Neural cell (in vitro differentiated cells): ENCODE measurements around the gene CCDC148. TPM values are rescaled to one million over a fixed set of nuclear protein-coding genes. Genes with fewer than 3 reads are reported as not detected.

Experiments
- H2AFZ ChIP-seq: fragments of 200-600, 300-800 bp; sonication (generic), shearing (Covaris generic); 2 replicates; pipeline ENCODE4 v1.6.0; 2014; ENCODE audit warnings: low read depth, mild to moderate bottlenecking, antibody characterized with exemption, low read length, moderate library complexity
- H3F3A ChIP-seq: fragments of 200-600 bp; shearing (Covaris generic); 2 replicates; pipeline ENCODE4 v1.6.1; 2016; ENCODE audit warnings: mild to moderate bottlenecking, moderate library complexity, mixed read lengths, antibody characterized with exemption, low read length; ENCODE audit not compliant: insufficient read depth, poor library complexity, severe bottlenecking
- H3K27ac ChIP-seq: fragments of 200-600, 300-800 bp; sonication (generic), shearing (Covaris generic); 2 replicates; pipeline ENCODE4 v1.5.1; 2014; ENCODE audit warnings: mild to moderate bottlenecking, low read length, moderate library complexity
- H3K27me3 ChIP-seq: fragments of 300-800, 200-600 bp; sonication (generic), shearing (Covaris generic); 2 replicates; pipeline ENCODE4 v1.6.0; 2014; ENCODE audit warnings: mild to moderate bottlenecking, low read depth, low read length, moderate library complexity; ENCODE audit not compliant: insufficient read depth
- H3K36me3 ChIP-seq: fragments of 300-800, 200-600 bp; sonication (generic), shearing (Covaris generic); 2 replicates; pipeline ENCODE4 v1.5.1; 2014; ENCODE audit warnings: mild to moderate bottlenecking, antibody characterized with exemption, low read length, moderate library complexity; ENCODE audit not compliant: insufficient read depth
- H3K4me2 ChIP-seq: fragments of 300-800, 200-600 bp; sonication (generic), shearing (Covaris generic); 2 replicates; pipeline ENCODE4 v1.6.0; 2014; ENCODE audit warnings: mild to moderate bottlenecking, low read length
- H3K4me3 ChIP-seq: fragments of 300-800, 200-600 bp; sonication (generic), shearing (Covaris generic); 2 replicates; pipeline ENCODE4 v1.5.1; 2014; ENCODE audit warnings: mild to moderate bottlenecking, low read length, moderate library complexity
- H3K79me2 ChIP-seq: fragments of 200-600 bp; shearing (Covaris generic); replicated peaks from 2 replicates; pipeline ENCODE4 v1.6.0; 2014; ENCODE audit warnings: mild to moderate bottlenecking, low read length, moderate library complexity; ENCODE audit not compliant: insufficient read depth
- H3K9ac ChIP-seq: fragments of 300-800, 200-600 bp; sonication (generic), shearing (Covaris generic); 2 replicates; pipeline ENCODE4 v1.6.1; 2016; ENCODE audit warnings: mild to moderate bottlenecking, low read length, mixed read lengths
- H3K9me2 ChIP-seq: fragments of 200-600 bp; shearing (Covaris generic); 2 replicates; pipeline ENCODE4 v1.6.1; 2016; ENCODE audit warnings: mild to moderate bottlenecking, low read length, mixed read lengths; ENCODE audit not compliant: insufficient read depth
- H3K9me3 ChIP-seq: fragments of 200-600, 300-800 bp; sonication (generic), shearing (Covaris generic); 2 replicates; pipeline ENCODE4 v1.6.1; 2016; ENCODE audit warnings: mild to moderate bottlenecking, mixed run types, low read length, moderate library complexity, mixed read lengths
- H4K20me1 ChIP-seq: fragments of 200-600 bp; shearing (Covaris generic); 2 replicates; pipeline ENCODE4 v1.6.1; 2016; ENCODE audit warnings: mild to moderate bottlenecking, mixed run types; ENCODE audit not compliant: insufficient read depth
- EP300 ChIP-seq: fragments of 450-650 bp; conservative IDR thresholded peaks from 2 replicates; pipeline ENCODE4 v1.6.1; 2014; ENCODE audit warnings: antibody characterized with exemption, mild to moderate bottlenecking, moderate library complexity; ENCODE audit not compliant: poor library complexity, severe bottlenecking
- EZH2 ChIP-seq: fragments of 200-600, 300-800 bp; shearing (Covaris generic), sonication (generic); IDR thresholded peaks from 2 replicates; pipeline ENCODE4 v1.6.1; 2014; ENCODE audit warnings: antibody characterized with exemption, low read length, borderline replicate concordance, mild to moderate bottlenecking; ENCODE audit not compliant: insufficient read depth, poor library complexity, severe bottlenecking
- MXI1 ChIP-seq: fragments of 450-650 bp; conservative IDR thresholded peaks from 2 replicates; pipeline ENCODE4 v1.6.1; 2014; ENCODE audit warnings: antibody characterized with exemption, mild to moderate bottlenecking; ENCODE audit not compliant: poor library complexity, severe bottlenecking
- POLR2AphosphoS5 ChIP-seq: IDR thresholded peaks from 2 replicates; pipeline ENCODE4 v1.6.1; 2012
- RAD21 ChIP-seq: fragments of 450-650 bp; conservative IDR thresholded peaks from 2 replicates; pipeline ENCODE4 v1.6.1; 2014; ENCODE audit warnings: antibody characterized with exemption, mild to moderate bottlenecking, moderate library complexity
- SMC3 ChIP-seq: fragments of 450-650 bp; conservative IDR thresholded peaks from 2 replicates; pipeline ENCODE4 v1.6.1; 2014; ENCODE audit warnings: antibody characterized with exemption, mild to moderate bottlenecking, moderate library complexity; ENCODE audit not compliant: poor library complexity
- TAF1 ChIP-seq: IDR thresholded peaks from 2 replicates; pipeline ENCODE4 v1.6.1; 2012; ENCODE audit warnings: low read depth
- polyA plus RNA-seq: library from polyadenylated mRNA; depleted of rRNA; stranded (reverse); fragments of >200 nt; gene quantifications from 2 replicates; pipeline ENCODE4 v1.2.3, GENCODE V29; 2014
- TF ChIP-seq, protein P1 (sequence below): IDR thresholded peaks from 2 replicates; pipeline ENCODE4 v1.6.1; 2012; ENCODE audit warnings: borderline replicate concordance
- TF ChIP-seq, protein P2 (sequence below): fragments of 450-650 bp; IDR thresholded peaks from 2 replicates; pipeline ENCODE4 v1.5.1; 2014; ENCODE audit warnings: antibody characterized with exemption, mild to moderate bottlenecking, moderate library complexity; ENCODE audit not compliant: poor library complexity, severe bottlenecking

CCDC148 gene
- polyA plus RNA-seq, 1 donor from 2014 or later = 1.8 TPM

DNA sequence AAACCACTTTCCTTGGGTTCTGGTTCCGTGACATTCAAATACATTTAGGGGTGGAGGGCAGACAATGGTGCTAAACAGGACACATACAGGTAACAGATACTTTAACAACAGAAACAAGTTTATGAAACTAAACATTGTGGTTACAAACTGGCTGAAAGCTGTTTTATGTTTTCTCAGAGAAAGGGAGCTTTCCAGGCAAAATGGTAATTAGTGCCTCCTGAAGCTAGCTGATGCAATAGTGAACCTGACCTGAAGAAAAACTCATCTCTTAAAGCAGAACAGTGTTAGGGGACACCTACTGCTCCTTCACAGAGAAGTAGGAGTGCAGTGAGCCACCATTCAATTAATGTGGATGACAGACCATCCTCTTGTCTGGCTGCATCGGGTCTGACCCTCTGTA is 138.9 kb downstream of the CCDC148 start:
- TF ChIP-seq SMC3 = no peak
- TF ChIP-seq EZH2 = no peak
- TF ChIP-seq, protein P1, sequence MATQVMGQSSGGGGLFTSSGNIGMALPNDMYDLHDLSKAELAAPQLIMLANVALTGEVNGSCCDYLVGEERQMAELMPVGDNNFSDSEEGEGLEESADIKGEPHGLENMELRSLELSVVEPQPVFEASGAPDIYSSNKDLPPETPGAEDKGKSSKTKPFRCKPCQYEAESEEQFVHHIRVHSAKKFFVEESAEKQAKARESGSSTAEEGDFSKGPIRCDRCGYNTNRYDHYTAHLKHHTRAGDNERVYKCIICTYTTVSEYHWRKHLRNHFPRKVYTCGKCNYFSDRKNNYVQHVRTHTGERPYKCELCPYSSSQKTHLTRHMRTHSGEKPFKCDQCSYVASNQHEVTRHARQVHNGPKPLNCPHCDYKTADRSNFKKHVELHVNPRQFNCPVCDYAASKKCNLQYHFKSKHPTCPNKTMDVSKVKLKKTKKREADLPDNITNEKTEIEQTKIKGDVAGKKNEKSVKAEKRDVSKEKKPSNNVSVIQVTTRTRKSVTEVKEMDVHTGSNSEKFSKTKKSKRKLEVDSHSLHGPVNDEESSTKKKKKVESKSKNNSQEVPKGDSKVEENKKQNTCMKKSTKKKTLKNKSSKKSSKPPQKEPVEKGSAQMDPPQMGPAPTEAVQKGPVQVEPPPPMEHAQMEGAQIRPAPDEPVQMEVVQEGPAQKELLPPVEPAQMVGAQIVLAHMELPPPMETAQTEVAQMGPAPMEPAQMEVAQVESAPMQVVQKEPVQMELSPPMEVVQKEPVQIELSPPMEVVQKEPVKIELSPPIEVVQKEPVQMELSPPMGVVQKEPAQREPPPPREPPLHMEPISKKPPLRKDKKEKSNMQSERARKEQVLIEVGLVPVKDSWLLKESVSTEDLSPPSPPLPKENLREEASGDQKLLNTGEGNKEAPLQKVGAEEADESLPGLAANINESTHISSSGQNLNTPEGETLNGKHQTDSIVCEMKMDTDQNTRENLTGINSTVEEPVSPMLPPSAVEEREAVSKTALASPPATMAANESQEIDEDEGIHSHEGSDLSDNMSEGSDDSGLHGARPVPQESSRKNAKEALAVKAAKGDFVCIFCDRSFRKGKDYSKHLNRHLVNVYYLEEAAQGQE = no peak
- TF ChIP-seq TAF1 = no peak
- TF ChIP-seq, protein P2, sequence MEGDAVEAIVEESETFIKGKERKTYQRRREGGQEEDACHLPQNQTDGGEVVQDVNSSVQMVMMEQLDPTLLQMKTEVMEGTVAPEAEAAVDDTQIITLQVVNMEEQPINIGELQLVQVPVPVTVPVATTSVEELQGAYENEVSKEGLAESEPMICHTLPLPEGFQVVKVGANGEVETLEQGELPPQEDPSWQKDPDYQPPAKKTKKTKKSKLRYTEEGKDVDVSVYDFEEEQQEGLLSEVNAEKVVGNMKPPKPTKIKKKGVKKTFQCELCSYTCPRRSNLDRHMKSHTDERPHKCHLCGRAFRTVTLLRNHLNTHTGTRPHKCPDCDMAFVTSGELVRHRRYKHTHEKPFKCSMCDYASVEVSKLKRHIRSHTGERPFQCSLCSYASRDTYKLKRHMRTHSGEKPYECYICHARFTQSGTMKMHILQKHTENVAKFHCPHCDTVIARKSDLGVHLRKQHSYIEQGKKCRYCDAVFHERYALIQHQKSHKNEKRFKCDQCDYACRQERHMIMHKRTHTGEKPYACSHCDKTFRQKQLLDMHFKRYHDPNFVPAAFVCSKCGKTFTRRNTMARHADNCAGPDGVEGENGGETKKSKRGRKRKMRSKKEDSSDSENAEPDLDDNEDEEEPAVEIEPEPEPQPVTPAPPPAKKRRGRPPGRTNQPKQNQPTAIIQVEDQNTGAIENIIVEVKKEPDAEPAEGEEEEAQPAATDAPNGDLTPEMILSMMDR = no peak
- no peak for TF ChIP-seq RAD21
- no peak for TF ChIP-seq MXI1
- no peak for TF ChIP-seq EP300
- no peak for TF ChIP-seq POLR2AphosphoS5
- no peaks in the 10 kb centered on the region for H3K27me3 ChIP-seq
- H3K9me2 ChIP-seq = no peaks in the 10 kb centered on the region
- no peak overlapping the region for H3K9ac ChIP-seq
- no peaks in the 10 kb centered on the region for H4K20me1 ChIP-seq
- H3K79me2 ChIP-seq = no peaks in the 10 kb centered on the region
- no peaks in the 10 kb centered on the region for H3K36me3 ChIP-seq
- no peak overlapping the region for H3K4me3 ChIP-seq
- H3K4me2 ChIP-seq = no peak overlapping the region
- no peaks in the 10 kb centered on the region for H3K9me3 ChIP-seq
- H3F3A ChIP-seq = no peaks in the 10 kb centered on the region
- no peak overlapping the region for H3K27ac ChIP-seq
- H2AFZ ChIP-seq = no peak overlapping the region

DNA sequence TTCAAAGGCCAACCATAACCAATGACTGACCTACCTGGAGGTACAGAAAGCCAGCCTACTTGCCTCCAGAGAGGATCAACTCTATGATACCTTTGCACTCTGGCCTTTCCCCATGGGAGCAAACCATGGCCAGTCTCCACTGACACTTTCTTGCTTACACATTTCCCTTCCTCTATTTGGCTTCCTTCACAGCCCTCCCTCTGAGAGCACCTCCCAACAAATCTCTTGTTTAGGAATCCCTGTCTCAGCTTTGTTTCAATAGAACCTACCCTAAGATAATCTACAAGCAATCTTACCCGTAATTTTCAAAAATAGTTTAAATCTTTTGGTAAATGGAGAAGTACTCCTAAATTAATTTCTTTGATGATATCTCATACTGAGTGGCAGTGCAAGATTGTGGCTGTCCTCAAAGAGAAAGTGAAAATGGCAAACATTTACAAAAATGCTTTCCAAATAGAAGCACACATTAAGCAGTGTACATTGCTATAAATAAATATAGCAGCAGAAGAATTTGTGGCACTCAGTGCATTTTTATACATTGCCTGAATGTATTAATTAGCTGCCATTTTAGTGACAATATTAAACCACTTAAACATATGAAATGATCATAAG is 140.6 kb downstream of the CCDC148 start:
- H3K36me3 ChIP-seq = no peaks in the 10 kb centered on the region
- H3K4me2 ChIP-seq = no peak overlapping the region
- no peaks in the 10 kb centered on the region for H3F3A ChIP-seq
- H3K9me2 ChIP-seq = no peaks in the 10 kb centered on the region
- no peaks in the 10 kb centered on the region for H3K79me2 ChIP-seq
- no peaks in the 10 kb centered on the region for H3K9me3 ChIP-seq
- no peak overlapping the region for H3K27ac ChIP-seq
- H4K20me1 ChIP-seq = no peaks in the 10 kb centered on the region
- H3K4me3 ChIP-seq = no peak overlapping the region
- TF ChIP-seq SMC3 = no peak
- TF ChIP-seq POLR2AphosphoS5 = no peak
- TF ChIP-seq EZH2 = no peak
- TF ChIP-seq EP300 = no peak
- no peak for TF ChIP-seq TAF1
- TF ChIP-seq, protein P1 = no peak
- no peak for TF ChIP-seq RAD21
- TF ChIP-seq, protein P2 = no peak
- no peak for TF ChIP-seq MXI1
- H3K27me3 ChIP-seq = no peaks in the 10 kb centered on the region
- no peak overlapping the region for H3K9ac ChIP-seq
- no peak overlapping the region for H2AFZ ChIP-seq
